Immature natural killer cell (primary cell): Measurements from ENCODE around the gene EYS. TPM values are rescaled to one million over a fixed set of nuclear protein-coding genes. Genes with fewer than 3 reads are reported as not detected.

ENCODE experiments used
- DNase-seq, 3 donors: peaks; one replicate each; pipeline ENCODE4 v3.0.0; 2022; ENCODE audit warnings: mixed read lengths in 1 of 3
- H3K27ac Mint-ChIP-seq, 6 donors: one replicate each; pipeline ENCODE4 v1.8.0; 2020; ENCODE audit warnings: mixed read lengths in 6 of 6, mild to moderate bottlenecking in 5 of 6, inconsistent platforms in 4 of 6, moderate library complexity in 3 of 6
- H3K27me3 Mint-ChIP-seq, 3 donors: one replicate each; pipeline ENCODE4 v1.8.0; 2020 to 2021; ENCODE audit warnings: low read depth in 3 of 3, mild to moderate bottlenecking in 3 of 3, mixed read lengths in 3 of 3, moderate library complexity in 3 of 3, inconsistent platforms in 1 of 3
- H3K36me3 Mint-ChIP-seq, 3 donors: one replicate each; pipeline ENCODE4 v1.8.0; 2020; ENCODE audit warnings: mixed read lengths in 3 of 3, inconsistent platforms in 2 of 3, mild to moderate bottlenecking in 2 of 3
- H3K4me1 Mint-ChIP-seq, 2 donors: one replicate each; pipeline ENCODE4 v1.8.0; 2020; ENCODE audit warnings: inconsistent platforms in 2 of 2, mild to moderate bottlenecking in 2 of 2, mixed read lengths in 2 of 2, moderate library complexity in 1 of 2
- H3K4me3 Mint-ChIP-seq, 5 donors: one replicate each; pipeline ENCODE4 v1.8.0; 2020; ENCODE audit warnings: mild to moderate bottlenecking in 5 of 5, mixed read lengths in 5 of 5, inconsistent platforms in 3 of 5, moderate library complexity in 3 of 5
- H3K9me3 Mint-ChIP-seq, 6 donors: one replicate each; pipeline ENCODE4 v1.8.0; 2020; ENCODE audit warnings: mild to moderate bottlenecking in 6 of 6, mixed read lengths in 6 of 6, inconsistent platforms in 4 of 6, moderate library complexity in 3 of 6
- polyA plus RNA-seq, 3 donors: library from polyadenylated mRNA; unstranded; fragments of 300-500 nt; fragmentation: Illumina TruSeq; gene quantifications; one replicate each; pipeline ENCODE4 v1.2.3, GENCODE V29; 2021

The EYS gene
- polyA plus RNA-seq, 3 donors from 2014 or later: not detected

GRCh38 chr6:64696053-64696452 is 1011.0 kb downstream of the EYS start:
- Mint-ChIP-seq H3K36me3 (no peaks in the 10 kb centered on the region), H3K4me1 (no peaks in the 10 kb centered on the region), H3K9me3 (peaks cover 11 to 70% (median 47%) of the 10 kb centered on the region in 6 donors), H3K27me3 (peaks cover 3 to 5% (median 3%) of the 10 kb centered on the region in 3 donors), H3K4me3 (no peak overlapping the region), H3K27ac (no peak overlapping the region)
- DNase-seq: no peak

- DNase-seq: no peak
- Mint-ChIP-seq H3K9me3 (peaks cover 10 to 65% (median 38%) of the 10 kb centered on the region in 6 donors), H3K4me1 (no peaks in the 10 kb centered on the region), H3K36me3 (no peaks in the 10 kb centered on the region), H3K4me3 (no peak overlapping the region), H3K27me3 (peaks cover 2 to 3% (median 3%) of the 10 kb centered on the region in 3 donors), H3K27ac (no peak overlapping the region)
Observed at GRCh38 chr6:64694356-64694755, 1012.7 kb downstream of the EYS start.

GRCh38 chr6:64691064-64691463 is 1016.0 kb downstream of the EYS start:
- Mint-ChIP-seq H3K4me1 (no peaks in the 10 kb centered on the region), H3K36me3 (no peaks in the 10 kb centered on the region), H3K9me3 (peaks cover 14 to 52% (median 28%) of the 10 kb centered on the region in 6 donors), H3K4me3 (no peak overlapping the region), H3K27me3 (peaks cover 0 to 3% (median 0%) of the 10 kb centered on the region in 3 donors), H3K27ac (no peak overlapping the region)
- DNase-seq: no peak

- Mint-ChIP-seq H3K4me3 (no peak overlapping the region), H3K9me3 (peaks cover 20 to 45% (median 26%) of the 10 kb centered on the region in 6 donors), H3K27ac (no peak overlapping the region), H3K4me1 (no peaks in the 10 kb centered on the region), H3K36me3 (peaks cover 0 to 3% (median 0%) of the 10 kb centered on the region in 3 donors), H3K27me3 (no peaks in the 10 kb centered on the region)
- DNase-seq: no peak
Observed at GRCh38 chr6:64685401-64685800, 1021.6 kb downstream of the EYS start.

- H3K27me3 Mint-ChIP-seq: peaks cover 0 to 2% (median 2%) of the 10 kb centered on the region in 3 donors
- H3K36me3 Mint-ChIP-seq: peaks cover 0 to 3% (median 0%) of the 10 kb centered on the region in 3 donors
- H3K4me3 Mint-ChIP-seq: no peak overlapping the region
- peaks cover 16 to 51% (median 27%) of the 10 kb centered on the region in 6 donors for H3K9me3 Mint-ChIP-seq
- no peak for DNase-seq
- no peaks in the 10 kb centered on the region for H3K4me1 Mint-ChIP-seq
- H3K27ac Mint-ChIP-seq: no peak overlapping the region
Observed at GRCh38 chr6:64683682-64684081, 1023.3 kb downstream of the EYS start.

GRCh38 chr6:64681416-64682160 is 1025.4 kb downstream of the EYS start:
- no peak for DNase-seq
- Mint-ChIP-seq H3K9me3 (peaks cover 10 to 46% (median 22%) of the 10 kb centered on the region in 6 donors), H3K36me3 (peaks cover 0 to 3% (median 0%) of the 10 kb centered on the region in 3 donors), H3K27me3 (peaks cover 0 to 2% (median 2%) of the 10 kb centered on the region in 3 donors), H3K27ac (no peak overlapping the region), H3K4me1 (no peaks in the 10 kb centered on the region), H3K4me3 (no peak overlapping the region)

GRCh38 chr6:64680446-64680845 is 1026.6 kb downstream of the EYS start:
- peaks cover 10 to 49% (median 23%) of the 10 kb centered on the region in 6 donors for H3K9me3 Mint-ChIP-seq
- peaks cover 0 to 2% (median 2%) of the 10 kb centered on the region in 3 donors for H3K27me3 Mint-ChIP-seq
- H3K27ac Mint-ChIP-seq: no peak overlapping the region
- peaks cover 0 to 3% (median 0%) of the 10 kb centered on the region in 3 donors for H3K36me3 Mint-ChIP-seq
- no peaks in the 10 kb centered on the region for H3K4me1 Mint-ChIP-seq
- H3K4me3 Mint-ChIP-seq: no peak overlapping the region
- no peak for DNase-seq

- peaks cover 0 to 3% (median 0%) of the 10 kb centered on the region in 3 donors for H3K36me3 Mint-ChIP-seq
- no peaks in the 10 kb centered on the region for H3K4me1 Mint-ChIP-seq
- peaks cover 8 to 49% (median 21%) of the 10 kb centered on the region in 6 donors for H3K9me3 Mint-ChIP-seq
- H3K4me3 Mint-ChIP-seq: no peak overlapping the region
- DNase-seq: no peak
- H3K27me3 Mint-ChIP-seq: peaks cover 0 to 2% (median 2%) of the 10 kb centered on the region in 3 donors
- no peak overlapping the region for H3K27ac Mint-ChIP-seq
Observed at GRCh38 chr6:64679416-64679815, 1027.6 kb downstream of the EYS start.

GRCh38 chr6:64672651-64673050 is 1034.4 kb downstream of the EYS start:
- Mint-ChIP-seq H3K4me3 (no peak overlapping the region), H3K36me3 (peaks cover 0 to 3% (median 0%) of the 10 kb centered on the region in 3 donors)

GRCh38 chr6:64672131-64672530 is 1034.9 kb downstream of the EYS start:
- H3K27me3 Mint-ChIP-seq: peaks cover 0 to 2% (median 0%) of the 10 kb centered on the region in 3 donors
- H3K36me3 Mint-ChIP-seq: peaks cover 0 to 3% (median 0%) of the 10 kb centered on the region in 3 donors
- DNase-seq: no peak
- H3K9me3 Mint-ChIP-seq: peaks cover 3 to 46% (median 23%) of the 10 kb centered on the region in 6 donors
- no peak overlapping the region for H3K4me3 Mint-ChIP-seq
- no peaks in the 10 kb centered on the region for H3K4me1 Mint-ChIP-seq
- H3K27ac Mint-ChIP-seq: no peak overlapping the region

More at GRCh38 chr6:64672651-64673050, 1034.4 kb downstream of the EYS start:
- Mint-ChIP-seq H3K9me3 (peaks cover 3 to 46% (median 23%) of the 10 kb centered on the region in 6 donors), H3K27ac (peak overlapping the region in 1 of 6 donors; percentile 60), H3K4me1 (no peaks in the 10 kb centered on the region), H3K27me3 (peaks cover 0 to 2% (median 0%) of the 10 kb centered on the region in 3 donors)
- DNase-seq: no peak

GRCh38 chr6:64665137-64665536 is 1041.9 kb downstream of the EYS start:
- Mint-ChIP-seq H3K27ac (no peak overlapping the region), H3K36me3 (peaks cover 0 to 6% (median 0%) of the 10 kb centered on the region in 3 donors), H3K27me3 (no peaks in the 10 kb centered on the region), H3K4me1 (no peaks in the 10 kb centered on the region), H3K9me3 (peaks cover 17 to 56% (median 41%) of the 10 kb centered on the region in 6 donors), H3K4me3 (no peak overlapping the region)
- no peak for DNase-seq

- H3K9me3 Mint-ChIP-seq: peaks cover 22 to 51% (median 39%) of the 10 kb centered on the region in 6 donors
- H3K4me1 Mint-ChIP-seq: no peaks in the 10 kb centered on the region
- no peak for DNase-seq
- H3K36me3 Mint-ChIP-seq: peaks cover 0 to 6% (median 0%) of the 10 kb centered on the region in 3 donors
- H3K27ac Mint-ChIP-seq: no peak overlapping the region
- H3K27me3 Mint-ChIP-seq: no peaks in the 10 kb centered on the region
- H3K4me3 Mint-ChIP-seq: no peak overlapping the region
Observed at GRCh38 chr6:64664480-64664879, 1042.5 kb downstream of the EYS start.

- H3K36me3 Mint-ChIP-seq: no peaks in the 10 kb centered on the region
- H3K27me3 Mint-ChIP-seq: no peaks in the 10 kb centered on the region
- peaks cover 6 to 52% (median 32%) of the 10 kb centered on the region in 6 donors for H3K9me3 Mint-ChIP-seq
- no peak overlapping the region for H3K4me3 Mint-ChIP-seq
- no peaks in the 10 kb centered on the region for H3K4me1 Mint-ChIP-seq
- no peak for DNase-seq
- H3K27ac Mint-ChIP-seq: no peak overlapping the region
Observed at GRCh38 chr6:64644024-64644423, 1063.0 kb downstream of the EYS start.

GRCh38 chr6:64630901-64631300 is 1076.1 kb downstream of the EYS start:
- Mint-ChIP-seq H3K4me1 (no peaks in the 10 kb centered on the region), H3K9me3 (peaks cover 12 to 33% (median 21%) of the 10 kb centered on the region in 6 donors), H3K27ac (no peak overlapping the region), H3K27me3 (peaks cover 0 to 2% (median 0%) of the 10 kb centered on the region in 3 donors), H3K36me3 (no peaks in the 10 kb centered on the region), H3K4me3 (no peak overlapping the region)
- DNase-seq: no peak
